ENCODE results near the gene PET117.
"Not testable (repeated sequence)": the region's sequence is repeated elsewhere in the genome, so short reads cannot be mapped to it uniquely, and the experiment has no call there.

The PET117 gene, protein sequence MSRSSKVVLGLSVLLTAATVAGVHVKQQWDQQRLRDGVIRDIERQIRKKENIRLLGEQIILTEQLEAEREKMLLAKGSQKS

DNA sequence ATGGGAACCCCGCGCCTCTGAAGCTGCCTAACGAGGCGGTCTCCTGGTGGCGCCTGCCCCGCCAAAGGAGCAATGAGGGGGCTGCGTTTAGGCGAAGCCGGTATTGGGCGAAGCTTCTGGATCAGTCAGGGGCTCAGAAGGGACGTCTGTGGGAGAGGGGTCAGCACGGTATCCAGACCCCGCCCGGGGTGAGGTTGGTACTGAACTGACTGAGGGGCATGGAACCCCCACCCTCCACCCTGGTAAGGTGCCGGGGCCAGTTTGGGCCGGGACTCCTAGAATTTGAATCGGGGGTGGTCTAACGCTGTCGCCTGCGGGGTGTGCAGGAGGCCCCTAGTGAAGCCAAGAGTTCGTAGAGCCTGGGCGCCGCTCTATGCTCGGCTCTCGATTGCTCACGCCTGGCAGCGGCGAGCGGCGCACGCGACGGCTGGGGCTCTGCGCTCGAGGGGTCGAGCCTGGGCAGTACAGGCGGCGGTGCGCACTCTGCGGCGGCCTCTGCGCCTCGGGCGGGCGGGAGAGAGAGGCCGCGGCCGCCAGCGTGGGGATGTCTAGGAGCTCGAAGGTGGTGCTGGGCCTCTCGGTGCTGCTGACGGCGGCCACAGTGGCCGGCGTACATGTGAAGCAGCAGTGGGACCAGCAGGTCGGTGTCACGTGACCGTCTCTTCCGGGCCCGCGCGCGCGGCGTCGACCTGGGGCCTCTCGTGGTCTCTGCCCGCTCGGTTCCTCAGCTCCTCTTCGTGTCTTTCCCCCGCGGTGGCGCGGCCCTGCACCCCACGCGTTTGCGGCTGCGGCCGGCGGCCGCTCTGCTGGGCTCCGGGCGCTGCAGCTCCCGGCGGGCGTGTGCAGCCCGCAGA is at the start of gene PET117, which contains the start of gene KAT14:
Gene PET117 (plus strand): TSS at position 452 of the 854 bp plus-strand sequence. CDS start 93 bp downstream, at position 545.
Gene KAT14 (plus strand): TSS at position 452 of the 854 bp plus-strand sequence. CDS start 4,798 bp downstream, outside the sequence.
- H3K27ac Mint-ChIP-seq, result peak within 1 kb of the TSS; percentile 95
- H3K4me1 Mint-ChIP-seq, result peaks cover 27% of the 10 kb centered on the region
- H3K27me3 Mint-ChIP-seq, result no peaks in the 10 kb centered on the region
- peak within 1 kb of the TSS; percentile 93 for H3K4me3 Mint-ChIP-seq
- ATAC-seq, result peak; percentile 94
- no peaks in the 10 kb centered on the region for H3K9me3 Mint-ChIP-seq
- H3K36me3 Mint-ChIP-seq, result peaks cover 8% of the 10 kb centered on the region

DNA sequence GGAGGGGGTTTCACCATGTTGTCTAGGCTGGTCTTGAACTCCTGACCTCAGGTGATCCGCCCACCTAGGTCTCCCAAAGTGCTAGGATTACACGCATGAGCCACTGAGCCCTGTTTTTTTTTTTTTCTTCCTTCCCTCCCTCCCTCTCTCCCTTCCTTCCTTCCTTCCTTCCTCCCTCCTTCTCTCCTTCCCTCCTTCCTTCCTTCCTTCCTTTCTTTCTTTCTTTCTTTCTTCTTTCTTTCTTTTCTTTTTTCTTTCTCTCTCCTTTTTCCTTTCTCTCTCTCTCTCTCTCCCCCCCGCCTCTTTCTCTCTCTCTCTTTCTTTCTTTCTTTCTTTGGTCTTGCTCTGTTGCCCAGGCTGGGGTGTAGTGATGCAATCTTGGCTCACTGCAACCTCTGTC is 49.4 kb upstream of the PET117 start:
- not testable (repeated sequence) for H3K4me1 Mint-ChIP-seq, H3K4me3 Mint-ChIP-seq, H3K9me3 Mint-ChIP-seq, ATAC-seq, H3K27ac Mint-ChIP-seq, H3K36me3 Mint-ChIP-seq
- H3K27me3 Mint-ChIP-seq, result peaks cover 40% of the 10 kb centered on the region

DNA sequence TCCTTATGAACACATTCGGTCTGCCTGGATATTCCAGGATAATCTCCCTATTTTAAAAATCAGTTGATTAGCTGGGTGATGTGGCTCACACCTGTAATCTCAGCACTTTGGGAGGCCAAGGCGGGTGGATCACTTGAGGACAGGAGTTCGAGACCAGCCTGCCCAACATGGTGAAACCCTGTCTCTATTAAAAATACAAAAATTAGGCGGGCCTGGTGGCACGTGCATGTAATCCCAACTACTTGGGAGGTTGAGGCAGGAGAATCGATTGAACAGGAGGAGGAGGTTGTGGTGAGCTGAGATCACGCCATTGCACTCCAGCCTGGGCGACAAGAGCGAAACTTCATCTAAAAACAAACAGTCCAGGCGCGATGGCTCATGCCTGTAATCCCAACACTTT is 48.8 kb upstream of the PET117 start:
- H3K27me3 Mint-ChIP-seq, result peaks cover 45% of the 10 kb centered on the region
- not testable (repeated sequence) for H3K4me3 Mint-ChIP-seq, H3K9me3 Mint-ChIP-seq

DNA sequence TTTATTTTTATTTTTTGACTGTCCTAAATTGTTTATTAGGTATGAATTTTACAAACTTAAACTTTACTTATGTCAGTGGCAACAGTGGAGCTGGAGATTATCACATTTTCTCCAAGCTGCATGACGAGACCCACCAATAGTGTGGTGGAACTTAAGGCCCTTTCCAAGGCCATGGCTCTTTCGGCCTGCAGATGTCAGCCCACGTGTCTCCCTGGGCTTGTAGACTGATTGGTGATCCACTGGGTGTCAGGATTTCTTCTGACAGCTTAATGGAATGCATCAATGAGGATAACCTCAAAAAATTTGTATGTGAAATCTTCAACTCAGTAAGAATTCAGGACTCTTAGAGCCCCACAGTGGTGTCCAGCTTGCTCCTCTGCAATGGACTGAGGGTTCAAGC is 47.6 kb upstream of the PET117 start:
- H3K27me3 Mint-ChIP-seq, result peaks cover 46% of the 10 kb centered on the region
- no peak for ATAC-seq
- H3K9me3 Mint-ChIP-seq, result no peaks in the 10 kb centered on the region
- H3K4me1 Mint-ChIP-seq, result no peaks in the 10 kb centered on the region
- no peak overlapping the region for H3K4me3 Mint-ChIP-seq
- H3K36me3 Mint-ChIP-seq, result no peaks in the 10 kb centered on the region
- no peak overlapping the region for H3K27ac Mint-ChIP-seq

More for the DNA sequence above, 48.8 kb upstream of the PET117 start:
- ATAC-seq, H3K36me3 Mint-ChIP-seq, H3K4me1 Mint-ChIP-seq, H3K27ac Mint-ChIP-seq: not testable (repeated sequence)

DNA sequence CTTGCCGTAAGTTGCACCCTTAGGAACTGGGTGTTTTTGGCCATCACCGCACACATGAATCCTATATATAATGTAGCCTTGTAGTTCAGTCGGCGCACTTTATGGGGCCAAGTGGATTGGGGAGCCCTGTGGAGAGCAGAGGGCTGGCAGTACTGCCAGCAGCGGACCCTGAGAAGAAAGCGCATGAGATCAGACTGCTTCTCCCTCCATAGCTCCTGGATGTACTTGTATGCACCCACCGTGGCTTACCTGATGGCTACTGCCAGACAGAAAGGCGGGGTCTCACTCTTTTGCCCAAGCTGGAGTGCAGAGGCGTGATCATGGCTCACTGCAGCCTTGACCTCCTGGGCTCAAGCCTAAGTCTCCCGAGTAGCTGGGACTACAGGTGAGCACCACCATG is 47.2 kb upstream of the PET117 start:
- no peak overlapping the region for H3K27ac Mint-ChIP-seq
- no peak for ATAC-seq
- H3K36me3 Mint-ChIP-seq, result no peaks in the 10 kb centered on the region
- peaks cover 46% of the 10 kb centered on the region for H3K27me3 Mint-ChIP-seq
- H3K9me3 Mint-ChIP-seq, result no peaks in the 10 kb centered on the region
- H3K4me3 Mint-ChIP-seq, result no peak overlapping the region
- H3K4me1 Mint-ChIP-seq, result no peaks in the 10 kb centered on the region

DNA sequence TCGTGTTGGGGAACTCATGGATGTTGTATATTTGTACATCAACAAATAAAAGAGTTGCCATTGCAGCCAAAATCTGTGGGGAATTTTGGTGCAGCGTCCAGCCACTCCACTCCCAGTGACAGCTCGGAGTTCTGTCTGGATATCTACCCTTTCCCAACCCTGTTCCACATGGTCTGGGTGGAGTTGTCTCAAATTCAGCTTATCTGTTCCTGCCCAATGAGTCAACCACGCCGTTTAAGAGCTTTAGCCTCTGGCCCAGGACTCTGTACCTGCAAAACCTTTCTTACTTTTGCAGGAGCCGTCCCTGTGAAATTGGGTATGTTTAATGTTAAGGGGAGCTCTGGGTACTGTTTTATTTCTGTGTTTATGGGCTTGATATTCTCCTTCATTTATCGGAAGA is 46.0 kb upstream of the PET117 start:
- Mint-ChIP-seq H3K36me3 (no peaks in the 10 kb centered on the region), H3K4me1 (no peaks in the 10 kb centered on the region), H3K9me3 (no peaks in the 10 kb centered on the region), H3K4me3 (no peak overlapping the region), H3K27me3 (peaks cover 46% of the 10 kb centered on the region), H3K27ac (no peak overlapping the region)
- ATAC-seq, result no peak

DNA sequence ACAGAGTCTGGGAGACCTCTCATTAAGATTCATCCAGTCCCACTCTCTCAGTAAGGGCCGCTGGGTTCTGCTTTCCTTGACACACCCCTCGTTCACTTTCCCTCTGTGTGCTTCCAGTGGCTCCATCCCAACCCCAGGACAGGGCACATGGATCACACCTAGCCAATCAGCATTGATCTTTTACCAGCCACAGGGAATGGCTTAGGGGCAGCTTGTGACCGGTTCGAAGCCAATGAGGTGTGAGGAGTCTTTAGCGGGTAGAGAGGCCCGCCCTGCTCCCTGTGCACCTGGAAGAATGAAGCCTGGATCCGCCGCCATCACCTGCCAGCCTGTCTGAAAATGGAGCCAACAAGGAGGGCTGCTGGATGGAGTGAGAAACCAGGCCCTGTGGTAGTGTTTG is 44.8 kb upstream of the PET117 start:
- Mint-ChIP-seq H3K4me3 (no peak overlapping the region), H3K4me1 (no peaks in the 10 kb centered on the region), H3K9me3 (no peaks in the 10 kb centered on the region), H3K27ac (no peak overlapping the region), H3K27me3 (peaks cover 46% of the 10 kb centered on the region), H3K36me3 (no peaks in the 10 kb centered on the region)
- no peak for ATAC-seq

DNA sequence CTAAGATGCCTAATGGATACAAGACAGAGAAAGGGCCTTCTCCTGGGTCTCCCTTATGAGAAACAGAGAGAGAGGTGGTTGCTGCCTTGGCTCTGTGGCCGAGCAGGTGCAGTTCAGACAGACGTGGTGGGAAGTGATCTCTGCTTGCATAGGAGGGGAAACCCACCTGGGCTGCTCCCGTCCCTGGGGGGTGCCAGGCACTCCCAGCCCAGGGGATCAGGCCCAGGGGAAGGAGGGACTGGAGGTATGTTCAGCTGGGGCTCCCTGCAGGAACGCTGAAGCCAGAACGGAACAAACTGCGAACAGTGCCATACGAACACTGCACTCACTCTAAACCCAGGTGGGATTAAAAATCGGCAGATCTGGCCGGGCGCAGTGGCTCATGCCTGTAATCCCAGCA is 44.3 kb upstream of the PET117 start:
- Mint-ChIP-seq H3K36me3 (no peaks in the 10 kb centered on the region), H3K27ac (no peak overlapping the region), H3K9me3 (no peaks in the 10 kb centered on the region), H3K27me3 (peaks cover 41% of the 10 kb centered on the region), H3K4me3 (no peak overlapping the region), H3K4me1 (no peaks in the 10 kb centered on the region)
- ATAC-seq, result no peak

DNA sequence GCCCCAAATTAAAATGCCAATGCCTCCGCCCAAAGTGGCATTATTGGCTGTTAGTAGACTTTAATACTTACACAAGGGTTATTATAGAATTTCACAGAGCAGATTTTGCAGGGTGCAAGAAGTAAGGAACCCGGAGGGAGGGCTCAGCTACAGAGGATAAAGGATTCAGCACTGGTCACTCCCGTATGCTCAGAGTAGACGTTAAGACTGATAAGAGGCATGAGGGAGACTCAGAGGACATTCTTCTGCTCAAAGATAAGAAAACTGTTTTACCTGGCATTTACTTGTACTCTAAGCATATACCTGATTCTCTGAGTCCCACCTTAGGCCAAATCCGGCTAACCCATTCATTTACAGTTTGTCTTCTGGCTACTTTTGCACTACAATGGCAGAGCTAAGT is 43.5 kb upstream of the PET117 start:
- no peaks in the 10 kb centered on the region for H3K9me3 Mint-ChIP-seq
- no peak for ATAC-seq
- H3K36me3 Mint-ChIP-seq, result no peaks in the 10 kb centered on the region
- H3K27ac Mint-ChIP-seq, result no peak overlapping the region
- peaks cover 33% of the 10 kb centered on the region for H3K27me3 Mint-ChIP-seq
- H3K4me1 Mint-ChIP-seq, result no peaks in the 10 kb centered on the region
- H3K4me3 Mint-ChIP-seq, result no peak overlapping the region

DNA sequence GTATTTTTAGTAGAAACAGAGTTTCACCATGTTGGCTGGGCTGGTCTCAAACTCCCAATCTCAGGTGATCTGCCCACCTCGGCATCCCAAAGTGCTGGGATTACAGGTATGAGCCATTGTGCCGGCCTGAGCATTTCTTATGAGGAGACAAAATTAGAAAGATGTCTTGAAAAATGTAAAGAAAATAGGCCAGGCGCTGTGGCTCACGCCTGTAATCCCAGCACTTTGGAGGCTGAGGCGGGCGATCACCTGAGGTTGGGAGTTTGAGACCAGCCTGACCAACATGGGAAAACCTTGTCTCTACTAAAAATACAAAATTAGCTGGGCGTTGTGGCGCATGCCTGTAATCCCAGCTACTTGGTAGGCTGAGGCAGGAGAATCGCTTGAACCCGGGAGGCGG is 37.1 kb upstream of the PET117 start:
- H3K4me3 Mint-ChIP-seq, H3K27ac Mint-ChIP-seq, H3K4me1 Mint-ChIP-seq, H3K36me3 Mint-ChIP-seq, H3K9me3 Mint-ChIP-seq, ATAC-seq: not testable (repeated sequence)
- peaks cover 26% of the 10 kb centered on the region for H3K27me3 Mint-ChIP-seq

DNA sequence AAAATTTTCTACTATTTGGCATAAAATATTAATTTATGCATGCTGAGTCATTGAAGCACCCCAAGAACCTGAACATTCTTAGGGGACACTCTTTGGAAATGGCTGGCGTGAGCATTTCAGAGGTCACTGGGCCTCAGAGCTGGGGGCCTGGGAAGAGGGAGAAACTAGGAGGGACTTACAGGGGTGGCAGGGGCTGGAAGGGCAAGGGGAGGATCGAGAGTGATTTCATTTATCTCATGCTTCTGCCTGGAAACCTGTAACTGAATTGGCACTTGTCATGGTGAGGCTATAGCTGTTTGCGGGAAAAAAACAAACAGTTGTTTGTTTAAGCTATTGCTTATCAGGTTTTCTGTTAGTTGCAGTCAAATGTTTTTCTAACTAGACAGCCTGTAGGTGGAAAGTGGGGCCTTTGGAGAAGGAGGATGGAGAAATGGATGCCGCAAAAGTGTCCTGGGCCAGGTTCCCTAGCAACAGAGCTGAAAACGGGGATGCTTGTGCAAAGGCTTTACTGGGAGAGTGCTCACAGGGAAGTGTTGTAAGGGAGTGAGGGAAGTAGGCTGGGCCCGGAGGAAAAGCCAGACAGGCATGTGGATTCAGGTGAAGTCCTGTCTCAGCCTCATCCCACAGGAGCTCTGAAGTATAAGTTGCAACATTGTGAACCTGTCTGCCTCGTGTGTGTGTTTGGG is 36.4 kb upstream of the PET117 start:
- no peaks in the 10 kb centered on the region for H3K36me3 Mint-ChIP-seq
- no peaks in the 10 kb centered on the region for H3K4me1 Mint-ChIP-seq
- no peak overlapping the region for H3K4me3 Mint-ChIP-seq
- peaks cover 26% of the 10 kb centered on the region for H3K27me3 Mint-ChIP-seq
- no peak for ATAC-seq
- H3K9me3 Mint-ChIP-seq, result no peaks in the 10 kb centered on the region
- no peak overlapping the region for H3K27ac Mint-ChIP-seq

DNA sequence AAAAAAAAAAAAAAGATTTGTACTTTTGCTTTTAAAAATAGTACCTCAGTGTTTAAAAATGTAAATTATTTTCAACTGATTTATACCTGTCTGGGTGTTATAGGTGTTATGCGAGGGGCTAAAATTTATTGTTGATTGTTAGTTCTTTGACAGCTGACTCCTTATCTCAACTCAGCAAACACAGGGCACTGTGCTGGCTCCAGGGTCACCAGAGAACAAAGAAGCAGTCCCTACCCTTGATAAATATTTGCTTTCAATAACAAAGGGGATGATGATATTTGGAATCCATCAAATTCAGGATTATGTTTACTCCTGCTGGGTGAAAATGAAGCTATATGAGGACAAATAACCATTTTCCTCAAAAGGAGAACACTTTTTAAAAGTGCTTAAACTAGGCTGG is 34.2 kb upstream of the PET117 start:
- H3K9me3 Mint-ChIP-seq, result peaks cover 5% of the 10 kb centered on the region
- H3K4me1 Mint-ChIP-seq, result no peaks in the 10 kb centered on the region
- no peak overlapping the region for H3K4me3 Mint-ChIP-seq
- H3K27ac Mint-ChIP-seq, result no peak overlapping the region
- peaks cover 31% of the 10 kb centered on the region for H3K27me3 Mint-ChIP-seq
- no peak for ATAC-seq
- no peaks in the 10 kb centered on the region for H3K36me3 Mint-ChIP-seq

DNA sequence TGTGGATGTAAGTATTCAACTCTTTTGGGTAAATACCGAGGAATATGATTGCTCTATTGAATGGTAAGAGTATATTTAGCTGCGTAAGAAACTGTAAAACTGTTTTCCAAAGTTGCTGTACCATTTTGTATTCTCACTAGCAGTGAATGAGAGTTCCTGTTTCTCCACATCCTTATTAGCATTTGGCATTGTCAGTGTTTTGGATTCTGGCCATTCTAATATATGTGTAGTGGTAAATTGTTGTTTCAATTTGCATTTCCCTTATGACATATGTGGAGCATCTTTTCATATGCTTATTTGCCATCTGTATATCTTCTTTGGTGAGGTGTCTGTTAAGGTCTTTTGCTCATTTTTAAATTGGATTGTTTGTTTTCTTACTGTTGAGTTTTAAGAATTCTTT is 29.3 kb upstream of the PET117 start:
- H3K4me3 Mint-ChIP-seq, result no peak overlapping the region
- no peaks in the 10 kb centered on the region for H3K4me1 Mint-ChIP-seq
- H3K9me3 Mint-ChIP-seq, result peaks cover 6% of the 10 kb centered on the region
- peaks cover 5% of the 10 kb centered on the region for H3K27me3 Mint-ChIP-seq
- H3K27ac Mint-ChIP-seq, result no peak overlapping the region
- H3K36me3 Mint-ChIP-seq, result no peaks in the 10 kb centered on the region
- no peak for ATAC-seq

DNA sequence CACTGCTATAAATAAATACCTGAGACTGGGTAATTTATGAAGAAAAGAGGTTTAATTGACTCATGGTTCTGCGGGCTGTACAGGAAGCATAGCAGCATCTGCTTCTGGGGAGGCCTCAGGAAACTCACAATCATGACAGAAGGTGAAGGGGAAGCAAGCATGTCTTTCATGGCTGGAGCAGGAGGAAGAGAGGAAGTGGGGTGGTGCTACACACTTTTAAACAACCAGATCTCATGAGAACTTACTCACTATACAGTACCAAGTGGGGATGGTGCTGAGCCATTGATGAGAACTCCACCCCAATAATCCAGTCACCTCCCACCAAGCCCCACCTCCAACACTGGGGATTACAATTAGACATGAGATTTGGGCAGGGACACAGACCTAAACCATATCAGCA is 9.1 kb upstream of the PET117 start:
- H3K9me3 Mint-ChIP-seq, ATAC-seq, H3K4me3 Mint-ChIP-seq, H3K36me3 Mint-ChIP-seq, H3K4me1 Mint-ChIP-seq, H3K27ac Mint-ChIP-seq: not testable (repeated sequence)
- H3K27me3 Mint-ChIP-seq, result peaks cover 11% of the 10 kb centered on the region

DNA sequence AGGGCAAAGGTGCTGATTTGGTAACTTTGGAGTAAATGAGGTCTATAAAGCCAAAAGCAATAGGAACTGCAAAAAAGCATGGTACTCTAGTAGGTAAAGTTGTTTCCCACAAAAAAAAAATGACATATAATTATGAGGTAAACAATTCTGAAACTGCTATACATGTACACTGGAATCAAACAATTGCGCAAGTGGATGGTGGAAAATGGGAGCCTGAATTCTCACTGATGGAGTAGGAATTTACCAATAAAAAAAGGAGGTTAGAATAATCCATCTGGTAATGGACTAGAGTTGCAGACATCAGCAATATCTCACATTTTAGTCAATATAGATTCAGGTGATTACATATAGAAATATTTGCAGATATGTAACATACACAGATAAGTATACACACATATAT is 5.0 kb upstream of the PET117 start:
- H3K4me3 Mint-ChIP-seq, result no peak overlapping the region
- H3K27ac Mint-ChIP-seq, result no peak overlapping the region
- H3K9me3 Mint-ChIP-seq, result peaks cover 3% of the 10 kb centered on the region
- ATAC-seq, result no peak
- H3K27me3 Mint-ChIP-seq, result no peaks in the 10 kb centered on the region
- H3K36me3 Mint-ChIP-seq, result no peaks in the 10 kb centered on the region
- peaks cover 10% of the 10 kb centered on the region for H3K4me1 Mint-ChIP-seq

DNA sequence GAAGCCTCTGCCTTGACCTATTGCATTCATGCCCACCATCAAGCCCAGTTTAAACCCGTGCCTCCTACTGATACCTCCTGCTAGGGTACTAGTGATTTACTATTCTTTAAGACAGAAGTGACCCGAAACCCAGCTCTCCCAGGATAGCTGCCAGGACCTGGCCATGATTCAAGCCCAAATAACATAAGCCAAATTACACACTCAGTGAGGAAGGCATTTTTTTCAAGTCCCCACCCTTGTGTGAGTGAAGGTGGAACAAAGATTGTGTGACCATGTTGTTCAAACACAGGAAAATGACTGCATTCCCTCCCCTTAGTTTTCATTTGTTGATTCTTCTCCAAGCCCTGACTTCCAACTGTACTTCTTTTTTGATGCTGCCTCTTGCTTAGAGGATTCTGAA is 3.7 kb upstream of the PET117 start:
- Mint-ChIP-seq H3K27ac (no peak overlapping the region), H3K36me3 (no peaks in the 10 kb centered on the region), H3K4me1 (peaks cover 9% of the 10 kb centered on the region), H3K27me3 (no peaks in the 10 kb centered on the region), H3K9me3 (peaks cover 3% of the 10 kb centered on the region), H3K4me3 (no peak overlapping the region)
- no peak for ATAC-seq

All from stimulated activated memory B cell treated with anti-CD40 and anti-IgM and Interleukin-4, amounts not matched to agents 10 μg/mL and 1 μg/mL and 100 μg/mL, for 72 hours (primary cell).